Measurements from ENCODE around the gene PNLIP. TPM values are rescaled to one million over a fixed set of nuclear protein-coding genes. Genes with fewer than 3 reads are reported as not detected.

The PNLIP gene
- total and polyA plus RNA-seq, 2 donors from 2014 or later, result not detected

DNA sequence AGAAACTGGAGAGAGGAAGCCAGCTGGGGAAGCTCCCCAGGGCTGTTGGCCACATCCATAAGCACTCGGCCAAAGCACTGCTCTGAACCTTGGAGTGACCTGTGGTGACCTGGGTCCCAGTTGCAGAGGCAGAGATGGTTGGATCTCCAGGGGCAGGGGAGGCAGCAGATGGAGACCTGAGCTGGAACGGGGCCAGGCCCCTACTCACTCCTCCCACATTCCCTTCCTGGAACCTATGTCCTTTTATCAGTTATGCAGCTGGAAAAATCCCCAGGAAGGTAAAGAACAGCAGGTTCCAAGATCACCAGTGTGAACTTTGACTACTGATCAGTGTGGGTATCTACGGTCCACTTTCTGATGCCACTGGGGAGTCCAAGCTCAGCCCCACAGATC lies 65.4 kb downstream of the PNLIP start:
- intact Hi-C loops (cut with DNase I), result no loop called here
- DNase-seq (no peak), FAIRE-seq (no peak)
- no peaks in the 10 kb centered on the region for H3K36me3 ChIP-seq (ENCODE audit: control insufficient read depth in 2 of 3, insufficient read depth in 3 of 3, low read length in 3 of 3)
- no peaks in the 10 kb centered on the region for H3K4me1 ChIP-seq (ENCODE audit: control insufficient read depth in 2 of 3, insufficient read depth in 2 of 3, low read depth in 1 of 3, low read length in 3 of 3)
- H3K9me3 ChIP-seq (ENCODE audit: control insufficient read depth in 2 of 3, insufficient read depth in 1 of 3, low read length in 3 of 3), result peaks cover 0 to 3% (median 0%) of the 10 kb centered on the region in 3 donors
- H3K27me3 ChIP-seq (ENCODE audit: control insufficient read depth, insufficient read depth, low read length), result no peaks in the 10 kb centered on the region
- H3K27ac ChIP-seq (ENCODE audit: low read depth in 2 of 2, low read length in 2 of 2), result no peak overlapping the region
- H3K4me3 ChIP-seq (ENCODE audit: low read length in 3 of 3), result no peak overlapping the region
- no peak overlapping the region for H3K9ac ChIP-seq (ENCODE audit: low read length in 3 of 3)
- TF ChIP-seq, protein P1, sequence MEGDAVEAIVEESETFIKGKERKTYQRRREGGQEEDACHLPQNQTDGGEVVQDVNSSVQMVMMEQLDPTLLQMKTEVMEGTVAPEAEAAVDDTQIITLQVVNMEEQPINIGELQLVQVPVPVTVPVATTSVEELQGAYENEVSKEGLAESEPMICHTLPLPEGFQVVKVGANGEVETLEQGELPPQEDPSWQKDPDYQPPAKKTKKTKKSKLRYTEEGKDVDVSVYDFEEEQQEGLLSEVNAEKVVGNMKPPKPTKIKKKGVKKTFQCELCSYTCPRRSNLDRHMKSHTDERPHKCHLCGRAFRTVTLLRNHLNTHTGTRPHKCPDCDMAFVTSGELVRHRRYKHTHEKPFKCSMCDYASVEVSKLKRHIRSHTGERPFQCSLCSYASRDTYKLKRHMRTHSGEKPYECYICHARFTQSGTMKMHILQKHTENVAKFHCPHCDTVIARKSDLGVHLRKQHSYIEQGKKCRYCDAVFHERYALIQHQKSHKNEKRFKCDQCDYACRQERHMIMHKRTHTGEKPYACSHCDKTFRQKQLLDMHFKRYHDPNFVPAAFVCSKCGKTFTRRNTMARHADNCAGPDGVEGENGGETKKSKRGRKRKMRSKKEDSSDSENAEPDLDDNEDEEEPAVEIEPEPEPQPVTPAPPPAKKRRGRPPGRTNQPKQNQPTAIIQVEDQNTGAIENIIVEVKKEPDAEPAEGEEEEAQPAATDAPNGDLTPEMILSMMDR (IDR thresholded peaks at IDR 0.05; ENCODE audit: borderline replicate concordance, extremely low read depth, insufficient read depth), result no peak

DNA sequence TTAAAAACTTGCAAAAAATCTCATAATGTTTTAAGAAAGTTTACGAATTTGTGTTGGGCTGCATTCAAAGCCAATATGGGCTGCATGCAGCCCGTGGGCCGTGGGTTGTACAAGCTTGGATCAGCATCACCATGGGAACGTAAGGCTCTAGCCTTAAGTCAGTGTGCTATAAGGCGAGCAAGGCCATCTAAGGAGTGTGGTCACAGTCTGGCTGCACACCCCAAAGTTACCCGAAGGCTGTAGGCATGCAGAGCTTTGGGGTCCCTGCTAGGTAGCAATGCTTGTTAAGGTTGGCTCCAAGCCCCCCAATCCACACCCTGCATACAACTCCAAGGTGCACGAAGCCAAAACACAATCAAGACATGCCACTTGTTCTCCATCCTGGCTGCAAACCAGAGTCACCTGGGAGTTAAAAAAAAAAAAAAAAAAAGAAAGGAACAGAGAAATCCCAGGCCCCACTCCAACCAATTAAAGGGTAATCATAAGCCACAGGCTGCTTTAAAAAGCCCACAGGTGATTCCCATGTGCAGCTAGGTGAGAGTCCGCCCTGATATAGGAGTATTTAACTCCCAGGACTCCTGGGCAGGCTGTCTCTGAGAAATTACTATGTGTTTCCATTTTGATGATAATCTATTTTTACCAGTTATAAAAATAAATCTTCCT lies 66.5 kb downstream of the PNLIP start:
- no peaks in the 10 kb centered on the region for H3K36me3 ChIP-seq (ENCODE audit: control insufficient read depth in 2 of 3, insufficient read depth in 3 of 3, low read length in 3 of 3)
- TF ChIP-seq, protein P1 (IDR thresholded peaks at IDR 0.05; ENCODE audit: borderline replicate concordance, extremely low read depth, insufficient read depth), result no peak
- H3K9me3 ChIP-seq (ENCODE audit: control insufficient read depth in 2 of 3, insufficient read depth in 1 of 3, low read length in 3 of 3), result peaks cover 0 to 3% (median 0%) of the 10 kb centered on the region in 3 donors
- no peak overlapping the region for H3K27ac ChIP-seq (ENCODE audit: low read depth in 2 of 2, low read length in 2 of 2)
- no peaks in the 10 kb centered on the region for H3K27me3 ChIP-seq (ENCODE audit: control insufficient read depth, insufficient read depth, low read length)
- intact Hi-C loops (cut with DNase I), result no loop called here
- DNase-seq (no peak), FAIRE-seq (no peak)
- H3K4me1 ChIP-seq (ENCODE audit: control insufficient read depth in 2 of 3, insufficient read depth in 2 of 3, low read depth in 1 of 3, low read length in 3 of 3), result no peaks in the 10 kb centered on the region
- H3K4me3 ChIP-seq (ENCODE audit: low read length in 3 of 3), result no peak overlapping the region
- no peak overlapping the region for H3K9ac ChIP-seq (ENCODE audit: low read length in 3 of 3)

DNA sequence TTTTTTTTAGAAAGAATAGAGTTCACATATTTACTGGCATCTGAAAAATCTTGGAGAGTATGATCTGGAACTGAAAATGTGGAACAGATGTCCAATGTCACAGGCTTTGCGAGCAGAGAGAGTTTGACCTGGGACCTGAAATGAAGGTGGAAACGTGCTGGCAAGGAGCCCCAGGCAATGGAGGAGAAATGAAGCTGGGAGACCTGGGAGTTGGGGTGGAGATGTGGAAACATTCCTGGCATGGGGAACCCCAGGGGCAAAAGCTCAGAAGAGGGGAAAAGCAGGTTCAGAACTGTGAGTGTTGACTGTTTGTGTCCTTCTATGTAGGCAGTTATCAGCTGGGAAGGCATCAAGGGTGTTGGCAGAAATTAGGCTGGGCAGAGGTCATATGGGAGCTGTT lies 67.7 kb downstream of the PNLIP start:
- Histone ChIP-seq H3K9me3 (ENCODE audit: control insufficient read depth in 2 of 3, insufficient read depth in 1 of 3, low read length in 3 of 3) (peaks cover 0 to 3% (median 0%) of the 10 kb centered on the region in 3 donors), H3K4me1 (ENCODE audit: control insufficient read depth in 2 of 3, insufficient read depth in 2 of 3, low read depth in 1 of 3, low read length in 3 of 3) (no peaks in the 10 kb centered on the region), H3K4me3 (ENCODE audit: low read length in 3 of 3) (no peak overlapping the region), H3K9ac (ENCODE audit: low read length in 3 of 3) (no peak overlapping the region), H3K27me3 (ENCODE audit: control insufficient read depth, insufficient read depth, low read length) (no peaks in the 10 kb centered on the region), H3K27ac (ENCODE audit: low read depth in 2 of 2, low read length in 2 of 2) (no peak overlapping the region), H3K36me3 (ENCODE audit: control insufficient read depth in 2 of 3, insufficient read depth in 3 of 3, low read length in 3 of 3) (no peaks in the 10 kb centered on the region)
- TF ChIP-seq, protein P1 (IDR thresholded peaks at IDR 0.05; ENCODE audit: borderline replicate concordance, extremely low read depth, insufficient read depth), result no peak
- FAIRE-seq, result no peak
- DNase-seq, result no peak
- intact Hi-C loops (cut with DNase I), result no loop called here

DNA sequence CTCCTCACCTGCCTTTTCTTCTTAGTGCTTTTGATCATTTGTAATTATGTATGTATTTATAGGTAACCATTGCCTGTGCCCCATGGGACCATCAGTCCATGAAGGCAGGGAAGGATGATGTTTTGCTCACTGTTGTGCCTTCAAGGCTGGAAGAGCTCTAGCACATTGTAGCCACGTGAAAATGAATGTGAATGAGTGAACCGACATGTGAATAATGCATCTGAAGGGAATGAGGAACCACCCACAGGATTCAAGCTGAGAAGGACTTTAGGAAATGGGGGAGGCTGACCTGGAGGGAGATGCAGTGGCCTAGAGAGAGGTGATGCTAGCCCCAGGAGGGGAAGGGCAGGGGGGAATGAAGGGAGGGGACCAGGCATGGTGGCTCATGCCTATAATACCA lies 69.1 kb downstream of the PNLIP start:
- Histone ChIP-seq H3K36me3 (ENCODE audit: control insufficient read depth in 2 of 3, insufficient read depth in 3 of 3, low read length in 3 of 3) (no peaks in the 10 kb centered on the region), H3K4me3 (ENCODE audit: low read length in 3 of 3) (no peak overlapping the region), H3K9ac (ENCODE audit: low read length in 3 of 3) (no peak overlapping the region), H3K4me1 (ENCODE audit: control insufficient read depth in 2 of 3, insufficient read depth in 2 of 3, low read depth in 1 of 3, low read length in 3 of 3) (no peaks in the 10 kb centered on the region), H3K27ac (ENCODE audit: low read depth in 2 of 2, low read length in 2 of 2) (no peak overlapping the region), H3K27me3 (ENCODE audit: control insufficient read depth, insufficient read depth, low read length) (no peaks in the 10 kb centered on the region), H3K9me3 (ENCODE audit: control insufficient read depth in 2 of 3, insufficient read depth in 1 of 3, low read length in 3 of 3) (peaks cover 0 to 3% (median 0%) of the 10 kb centered on the region in 3 donors)
- DNase-seq (no peak), FAIRE-seq (no peak)
- TF ChIP-seq, protein P1 (IDR thresholded peaks at IDR 0.05; ENCODE audit: borderline replicate concordance, extremely low read depth, insufficient read depth), result no peak
- intact Hi-C loops (cut with DNase I), result no loop called here
